GM23338 (cell line): ENCODE data around the gene ADAMTS17. TPM values are rescaled to one million over a fixed set of nuclear protein-coding genes. Genes with fewer than 3 reads are reported as not detected.

ENCODE experiments used
- ATAC-seq: fragments of 200-7000 bp; cut with Tn5 transposase; 3 replicates; pipeline ENCODE4 v1.9.1; 2020
- DNase-seq: peaks from one replicate; pipeline ENCODE4 v3.0.0-alpha.2; 2015; ENCODE audit warnings: low spot score
- H2AFZ ChIP-seq: fragments of 200-600 bp; sonication (generic); 2 replicates; pipeline ENCODE4 v1.8.0; 2016; ENCODE audit warnings: antibody characterized with exemption, mild to moderate bottlenecking, moderate library complexity
- H3F3A ChIP-seq: fragments of 200-600 bp; sonication (generic); replicated peaks from 2 replicates; pipeline ENCODE4 v1.8.0; 2017; ENCODE audit warnings: antibody characterized with exemption, mixed run types, low read depth
- H3K27ac ChIP-seq: fragments of 200-600 bp; sonication (generic); 2 replicates; pipeline ENCODE4 v1.6.1; 2016; ENCODE audit warnings: low read depth
- H3K27me3 ChIP-seq: fragments of 200-600 bp; sonication (generic); 2 replicates; pipeline ENCODE4 v1.8.0; 2016; ENCODE audit warnings: mild to moderate bottlenecking, mixed run types, moderate library complexity; ENCODE audit not compliant: insufficient read depth
- H3K36me3 ChIP-seq: fragments of 200-600 bp; sonication (generic); 2 replicates; pipeline ENCODE4 v1.8.0; 2016; ENCODE audit warnings: mild to moderate bottlenecking; ENCODE audit not compliant: insufficient read depth
- H3K4me1 ChIP-seq: fragments of 200-600 bp; sonication (generic); 2 replicates; pipeline ENCODE4 v1.8.0; 2016; ENCODE audit warnings: mild to moderate bottlenecking, moderate library complexity; ENCODE audit not compliant: insufficient read depth
- H3K4me2 ChIP-seq: fragments of 200-600 bp; sonication (generic); 2 replicates; pipeline ENCODE4 v1.7.1; 2017; ENCODE audit warnings: mixed run types
- H3K4me3 ChIP-seq: fragments of 200-600 bp; sonication (generic); 2 replicates; pipeline ENCODE4 v1.6.1; 2016; ENCODE audit warnings: mixed run types
- H3K79me2 ChIP-seq: fragments of 200-600 bp; sonication (generic); replicated peaks from 2 replicates; pipeline ENCODE4 v1.8.0; 2017; ENCODE audit warnings: mild to moderate bottlenecking; ENCODE audit not compliant: insufficient read depth
- H3K9me2 ChIP-seq: fragments of 200-600 bp; sonication (generic); 2 replicates; pipeline ENCODE4 v1.8.0; 2017; ENCODE audit not compliant: insufficient read depth
- H4K20me1 ChIP-seq: fragments of 200-600 bp; sonication (generic); replicated peaks from 2 replicates; pipeline ENCODE4 v1.8.0; 2017; ENCODE audit warnings: mild to moderate bottlenecking; ENCODE audit not compliant: insufficient read depth
- H3K27ac Mint-ChIP-seq: 2 replicates; pipeline ENCODE4 v1.8.0; 2020; ENCODE audit warnings: inconsistent platforms, mild to moderate bottlenecking, moderate library complexity, mixed read lengths
- H3K27me3 Mint-ChIP-seq: 3 replicates; pipeline ENCODE4 v1.8.0; 2022; ENCODE audit warnings: low read depth, mild to moderate bottlenecking, moderate library complexity, mixed read lengths, inconsistent platforms; ENCODE audit not compliant: insufficient read depth, poor library complexity
- H3K36me3 Mint-ChIP-seq: 3 replicates; pipeline ENCODE4 v1.8.0; 2021; ENCODE audit warnings: low read depth, mild to moderate bottlenecking, inconsistent platforms, moderate library complexity, mixed read lengths
- H3K4me1 Mint-ChIP-seq: 3 replicates; pipeline ENCODE4 v1.8.0; 2020; ENCODE audit warnings: mild to moderate bottlenecking, inconsistent platforms, mixed read lengths
- H3K4me3 Mint-ChIP-seq: 3 replicates; pipeline ENCODE4 v1.8.0; 2021; ENCODE audit warnings: moderate library complexity, mild to moderate bottlenecking, inconsistent platforms, mixed read lengths
- H3K9me3 Mint-ChIP-seq: 3 replicates; pipeline ENCODE4 v1.8.0; 2020; ENCODE audit warnings: moderate library complexity, mild to moderate bottlenecking, inconsistent platforms, mixed read lengths
- NANOG ChIP-seq: IDR thresholded peaks from 2 replicates; pipeline ENCODE4 v1.6.1; 2016; ENCODE audit warnings: antibody characterized with exemption, borderline replicate concordance
- STAT1 ChIP-seq: IDR thresholded peaks from one replicate; pipeline ENCODE4 v1.6.1; 2016; ENCODE audit warnings: antibody characterized with exemption; ENCODE audit not compliant: unreplicated experiment
- polyA plus RNA-seq: library from polyadenylated mRNA; unstranded; fragments of >200 nt; fragmentation: Nextera tagmentation; extraction: Ambion mirVana; gene quantifications from 2 replicates; pipeline ENCODE4 v1.2.1, GENCODE V29; 2016
- total RNA-seq: library from RNA; depleted of rRNA; stranded (reverse); fragments of >200 nt; shearing (Covaris generic); gene quantifications from 2 replicates; pipeline ENCODE4 v1.2.3, GENCODE V29; 2014
- TF ChIP-seq, protein P1 (sequence below), 2 experiments: fragments of 200-600 bp in 1 of 2; sonication (generic) in 1 of 2; conservative IDR thresholded peaks; 2 replicates each; pipeline versions ENCODE4 v1.5.1 to v1.6.1; 2016 to 2017; ENCODE audit warnings: antibody characterized with exemption in 2 of 2, low read depth in 2 of 2, mild to moderate bottlenecking in 2 of 2, moderate library complexity in 1 of 2

ADAMTS17 gene
- total and polyA plus RNA-seq, 2 experiments from 2014 or later = 0.60 to 3.8 TPM

DNA sequence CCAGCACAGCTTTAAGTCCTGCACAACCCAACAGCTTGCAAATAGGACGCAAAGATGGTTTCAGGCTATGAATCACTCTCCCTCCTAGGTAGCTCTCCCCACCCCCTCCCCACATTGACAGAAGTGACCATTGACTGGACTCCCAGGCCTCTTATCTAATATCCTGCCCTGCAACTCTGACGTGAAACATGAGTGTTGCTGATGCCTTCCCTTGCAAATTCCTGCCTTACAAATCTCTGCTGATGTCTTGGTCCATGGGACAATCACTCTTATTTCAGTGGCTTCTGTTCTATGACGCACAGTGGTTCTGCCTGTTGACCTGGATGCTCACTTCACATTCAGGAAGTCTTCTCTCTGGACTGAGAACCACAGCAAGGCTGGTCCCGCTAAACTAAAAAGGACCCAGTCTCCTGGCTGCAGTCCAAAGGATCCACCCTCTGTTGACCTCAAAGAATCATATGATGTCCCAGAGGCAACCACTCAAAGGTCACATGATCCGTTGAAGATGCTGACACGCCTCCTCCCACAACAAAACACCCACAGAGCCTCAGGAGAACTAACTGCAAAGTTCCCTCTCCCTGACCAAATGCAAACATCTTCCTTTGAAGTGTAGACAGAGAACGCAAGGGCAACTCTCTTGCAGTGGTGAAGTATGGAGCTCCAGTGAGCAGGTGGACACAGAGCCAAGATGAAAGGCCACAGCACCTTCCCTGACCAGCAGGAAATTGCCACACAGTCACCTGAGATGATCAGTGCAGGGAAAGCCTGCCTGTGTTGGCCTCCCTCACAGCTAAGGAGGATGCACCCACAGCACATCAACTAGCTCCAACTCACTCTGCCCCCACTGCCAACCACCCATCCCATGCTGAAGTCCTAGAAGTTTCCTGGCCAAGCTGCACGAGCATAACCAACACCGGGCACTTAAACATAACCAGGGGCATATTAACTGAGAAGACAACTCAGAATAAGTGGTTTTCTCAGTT is 112.3 kb downstream of the ADAMTS17 start:
- H3K27me3 ChIP-seq = no peaks in the 10 kb centered on the region
- DNase-seq = no peak
- H3K36me3 Mint-ChIP-seq = no peaks in the 10 kb centered on the region; the same call in 1 of the 3 replicates
- no peak overlapping the region for H3K27ac Mint-ChIP-seq
- no peaks in the 10 kb centered on the region for H3K79me2 ChIP-seq
- no peak overlapping the region for H3K4me3 Mint-ChIP-seq
- H3K9me3 Mint-ChIP-seq = no peaks in the 10 kb centered on the region; the same call in 2 of the 3 replicates
- no peaks in the 10 kb centered on the region for H3K36me3 ChIP-seq
- no peaks in the 10 kb centered on the region for H3K27me3 Mint-ChIP-seq
- no peak overlapping the region for H2AFZ ChIP-seq
- TF ChIP-seq NANOG = no peak
- TF ChIP-seq, protein P1, sequence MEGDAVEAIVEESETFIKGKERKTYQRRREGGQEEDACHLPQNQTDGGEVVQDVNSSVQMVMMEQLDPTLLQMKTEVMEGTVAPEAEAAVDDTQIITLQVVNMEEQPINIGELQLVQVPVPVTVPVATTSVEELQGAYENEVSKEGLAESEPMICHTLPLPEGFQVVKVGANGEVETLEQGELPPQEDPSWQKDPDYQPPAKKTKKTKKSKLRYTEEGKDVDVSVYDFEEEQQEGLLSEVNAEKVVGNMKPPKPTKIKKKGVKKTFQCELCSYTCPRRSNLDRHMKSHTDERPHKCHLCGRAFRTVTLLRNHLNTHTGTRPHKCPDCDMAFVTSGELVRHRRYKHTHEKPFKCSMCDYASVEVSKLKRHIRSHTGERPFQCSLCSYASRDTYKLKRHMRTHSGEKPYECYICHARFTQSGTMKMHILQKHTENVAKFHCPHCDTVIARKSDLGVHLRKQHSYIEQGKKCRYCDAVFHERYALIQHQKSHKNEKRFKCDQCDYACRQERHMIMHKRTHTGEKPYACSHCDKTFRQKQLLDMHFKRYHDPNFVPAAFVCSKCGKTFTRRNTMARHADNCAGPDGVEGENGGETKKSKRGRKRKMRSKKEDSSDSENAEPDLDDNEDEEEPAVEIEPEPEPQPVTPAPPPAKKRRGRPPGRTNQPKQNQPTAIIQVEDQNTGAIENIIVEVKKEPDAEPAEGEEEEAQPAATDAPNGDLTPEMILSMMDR (conservative IDR thresholded peaks at IDR 0.05; ENCODE audit: low read depth in 2 of 2) = no peak
- no peaks in the 10 kb centered on the region for H3K4me1 ChIP-seq
- H3K4me1 Mint-ChIP-seq = peaks cover 5% of the 10 kb centered on the region; the same call in 2 of the 3 replicates
- no peaks in the 10 kb centered on the region for H3F3A ChIP-seq
- H3K9me2 ChIP-seq = peaks cover 2% of the 10 kb centered on the region; the same call in 1 of the 2 replicates
- H3K4me2 ChIP-seq = no peak overlapping the region
- no peaks in the 10 kb centered on the region for H4K20me1 ChIP-seq
- ATAC-seq = no peak
- no peak overlapping the region for H3K27ac ChIP-seq
- H3K4me3 ChIP-seq = no peak overlapping the region

DNA sequence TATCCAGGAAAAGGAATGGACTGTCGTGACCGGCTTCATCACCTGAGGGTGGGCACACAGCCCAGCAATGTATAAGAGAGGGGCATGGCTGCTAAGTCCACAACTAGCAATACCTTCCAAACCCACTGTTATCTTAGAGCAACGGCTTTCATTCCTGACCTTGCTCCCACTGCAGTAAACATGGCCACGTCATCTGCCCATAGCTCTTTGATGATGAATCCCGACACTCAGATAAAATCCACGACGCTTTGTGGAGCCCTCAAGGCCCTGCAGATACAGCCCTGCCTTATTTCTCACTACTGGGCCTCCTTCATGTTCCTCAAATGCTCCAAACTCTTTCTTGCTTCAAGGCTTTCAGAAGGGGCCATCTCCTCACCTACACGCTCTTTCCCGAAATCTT is 114.0 kb downstream of the ADAMTS17 start:
- no peak for ATAC-seq
- Mint-ChIP-seq H3K27me3 (no peaks in the 10 kb centered on the region), H3K9me3 (no peaks in the 10 kb centered on the region; the same call in 2 of the 3 replicates)

More for the DNA sequence above, 114.0 kb downstream of the ADAMTS17 start:
- Histone ChIP-seq H3K4me3 (no peak overlapping the region), H4K20me1 (no peaks in the 10 kb centered on the region), H3K79me2 (no peaks in the 10 kb centered on the region), H3K4me1 (no peaks in the 10 kb centered on the region), H2AFZ (no peak overlapping the region), H3K27ac (no peak overlapping the region), H3K36me3 (no peaks in the 10 kb centered on the region), H3K27me3 (no peaks in the 10 kb centered on the region), H3F3A (no peaks in the 10 kb centered on the region), H3K9me2 (peaks cover 2% of the 10 kb centered on the region; the same call in 1 of the 2 replicates), H3K4me2 (no peak overlapping the region)
- no peak overlapping the region for H3K4me3 Mint-ChIP-seq
- TF ChIP-seq, protein P1 (conservative IDR thresholded peaks at IDR 0.05; ENCODE audit: low read depth in 2 of 2) = no peak
- no peak for TF ChIP-seq STAT1
- H3K27ac Mint-ChIP-seq = no peak overlapping the region; the same call in 1 of the 2 replicates
- peaks cover 6% of the 10 kb centered on the region; the same call in 2 of the 3 replicates for H3K4me1 Mint-ChIP-seq
- DNase-seq = no peak
- H3K36me3 Mint-ChIP-seq = no peaks in the 10 kb centered on the region; the same call in 1 of the 3 replicates
